GM18909 (cell line): ENCODE data around the gene OR9Q1.
"Not testable (repeated sequence)": the region's sequence is repeated elsewhere in the genome, so short reads cannot be mapped to it uniquely, and the experiment has no call there.

ENCODE experiments used
- ATAC-seq: cut with Tn5 transposase; IDR thresholded peaks from one replicate; pipeline ENCODE4 v1.9.1; 2021; ENCODE audit warnings: mild to moderate bottlenecking; ENCODE audit not compliant: unreplicated experiment, poor library complexity

Gene OR9Q1

DNA sequence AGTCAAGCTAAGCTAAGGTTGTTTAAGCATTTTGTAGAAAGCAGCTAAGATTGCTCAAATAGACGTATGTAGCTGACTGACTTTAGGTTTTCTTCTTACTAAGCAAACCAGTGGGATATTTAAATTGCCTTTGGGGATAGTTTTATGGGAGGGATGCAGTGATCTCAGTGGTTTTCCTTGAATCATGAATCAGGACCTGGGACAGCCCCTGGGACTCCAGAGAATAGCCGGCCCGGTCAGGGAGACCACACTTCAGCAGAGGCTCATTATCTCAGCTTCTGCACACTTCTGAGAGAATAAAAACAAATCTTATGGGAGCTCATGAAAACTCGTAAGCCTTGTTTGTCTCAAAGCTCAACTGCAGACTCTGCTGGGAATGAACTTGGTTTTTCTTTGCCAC, 101.8 kb downstream of the OR9Q1 start, which contains the start of gene OR9I1:
TSS of gene OR9I1 (minus strand) at position 62 of the 400 bp plus-strand sequence. CDS start 6,086 bp downstream, outside the sequence.
- ATAC-seq = no peak

DNA sequence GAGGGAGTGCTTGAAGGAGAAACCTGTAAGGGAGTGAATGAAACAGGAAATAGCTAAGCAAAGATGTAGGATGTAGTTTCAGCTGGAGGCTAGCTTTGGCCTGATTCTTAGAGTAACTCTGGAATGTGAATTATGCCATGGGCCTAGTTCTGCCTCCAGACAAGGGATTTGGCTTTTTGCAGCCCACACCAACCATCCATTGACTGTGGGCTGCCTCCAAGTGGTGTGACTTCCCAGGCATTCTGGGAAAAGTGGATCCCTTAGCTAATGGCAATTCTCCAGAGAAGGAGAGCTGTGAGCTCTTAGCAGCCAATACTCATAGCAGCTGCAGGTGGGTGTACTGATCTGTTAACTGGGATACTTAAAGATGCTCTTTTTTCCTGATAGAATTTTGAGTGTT, 103.7 kb downstream of the OR9Q1 start:
- ATAC-seq = no peak

DNA sequence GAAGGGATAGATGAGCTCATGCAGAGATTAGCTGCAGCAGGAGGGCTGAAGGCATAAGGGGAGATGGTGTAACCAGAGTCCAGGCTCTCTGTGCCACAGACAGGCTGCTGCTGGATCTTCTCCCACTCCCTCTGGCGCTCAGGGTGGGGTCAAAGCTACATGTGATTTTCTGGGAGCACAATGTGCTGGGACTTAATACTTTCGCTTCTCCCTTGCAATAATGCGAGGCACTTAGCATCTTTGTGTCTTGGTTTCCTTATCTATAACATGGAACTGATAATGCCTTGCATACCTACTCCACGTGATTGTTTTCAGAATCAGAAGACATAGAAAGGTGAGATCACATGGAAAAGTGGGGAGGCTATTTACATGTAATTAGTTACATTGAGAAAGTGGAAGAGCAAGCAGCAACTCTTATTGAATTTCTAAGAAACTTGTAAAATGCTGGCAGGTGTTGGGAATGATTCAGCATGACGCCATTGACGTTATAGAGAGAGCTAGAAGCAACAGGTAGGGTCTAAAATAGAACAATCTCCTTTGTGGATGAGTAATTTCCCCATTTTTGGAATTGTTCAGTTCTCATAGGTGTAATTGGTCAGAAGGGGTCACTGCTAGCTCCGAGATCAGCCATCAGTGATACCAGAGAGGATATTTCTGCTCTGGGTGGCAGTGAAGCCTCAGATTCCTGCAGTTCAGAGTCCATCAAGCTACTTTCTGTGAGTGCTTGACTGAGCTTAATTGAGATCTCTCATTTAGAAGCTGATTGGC, 109.8 kb downstream of the OR9Q1 start:
- no peak for ATAC-seq

DNA sequence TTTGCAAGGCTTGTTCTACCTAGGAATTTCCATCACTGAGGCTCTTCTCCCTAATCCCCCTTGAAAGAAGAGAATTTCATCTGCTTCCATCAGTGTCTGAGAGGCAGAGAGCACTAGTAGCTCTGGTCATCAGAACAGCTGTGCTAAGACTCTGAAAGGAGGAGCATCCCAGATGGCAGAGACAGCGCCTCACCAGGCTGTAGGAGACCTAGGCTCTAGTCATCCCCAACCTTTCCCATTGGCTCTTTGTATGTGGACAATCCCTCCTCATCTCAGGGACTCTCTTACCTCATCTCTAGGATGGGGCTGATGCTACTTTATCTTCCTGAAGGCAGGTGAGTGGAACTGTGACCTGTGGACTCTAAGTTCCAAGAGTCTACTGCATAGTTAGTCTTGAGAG, 110.5 kb downstream of the OR9Q1 start:
- ATAC-seq = no peak

DNA sequence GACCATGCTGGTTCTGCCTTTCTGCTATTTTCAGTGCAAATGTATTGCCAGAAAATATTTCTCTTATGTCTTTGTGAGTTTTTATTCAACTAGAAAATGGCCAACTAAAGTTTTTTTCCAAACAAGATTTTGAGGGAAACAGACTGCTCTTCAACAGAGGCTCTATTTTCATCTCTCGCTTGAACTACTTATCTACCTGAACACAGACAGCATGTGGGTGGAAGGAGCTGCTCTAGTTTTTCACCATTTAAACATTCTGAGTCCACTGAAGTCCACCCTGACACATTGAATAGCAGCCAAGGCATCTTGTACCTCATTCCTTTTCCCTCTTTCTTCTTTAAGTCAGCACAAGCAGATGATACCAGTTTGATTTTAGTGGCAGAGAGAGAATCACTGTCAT, 111.5 kb downstream of the OR9Q1 start:
- ATAC-seq = no peak

DNA sequence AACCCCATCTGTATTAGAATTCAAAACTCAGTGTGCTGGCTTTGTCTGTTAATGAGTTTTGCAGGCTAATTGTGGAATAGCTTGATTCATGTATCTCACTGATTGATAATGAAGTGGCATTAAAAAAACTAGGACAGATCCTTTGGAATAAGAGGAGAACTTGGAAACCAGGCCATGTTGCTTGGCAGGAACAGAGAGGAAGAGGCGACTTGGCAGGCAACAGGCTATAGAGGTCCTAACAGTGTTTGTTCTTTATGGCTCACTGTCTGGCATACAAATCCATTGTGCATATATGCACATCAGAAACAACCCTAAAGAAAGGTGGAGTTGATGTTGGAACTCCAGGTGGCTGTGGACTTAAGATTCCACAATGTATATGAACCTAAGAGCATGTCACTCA, 119.1 kb downstream of the OR9Q1 start:
- ATAC-seq = no peak

DNA sequence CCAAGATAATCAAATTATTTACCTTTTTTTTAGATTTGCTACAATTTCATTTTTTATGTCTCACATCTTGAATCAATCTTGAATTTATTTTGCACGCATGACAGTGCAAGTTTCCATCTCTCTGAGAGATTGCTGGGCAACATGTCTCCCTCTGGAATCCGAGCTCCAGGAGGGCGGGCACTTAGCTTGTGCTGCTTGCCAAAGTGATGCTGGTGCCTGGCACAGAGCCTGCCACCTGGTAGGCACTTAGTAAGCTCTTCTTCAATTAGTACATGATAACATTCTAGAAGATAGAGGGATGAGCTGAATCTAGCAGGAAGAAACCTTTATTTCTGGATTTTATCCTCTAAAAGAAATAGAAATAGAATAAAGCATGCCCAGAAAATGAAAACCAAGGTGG, 129.1 kb downstream of the OR9Q1 start:
- ATAC-seq = no peak

DNA sequence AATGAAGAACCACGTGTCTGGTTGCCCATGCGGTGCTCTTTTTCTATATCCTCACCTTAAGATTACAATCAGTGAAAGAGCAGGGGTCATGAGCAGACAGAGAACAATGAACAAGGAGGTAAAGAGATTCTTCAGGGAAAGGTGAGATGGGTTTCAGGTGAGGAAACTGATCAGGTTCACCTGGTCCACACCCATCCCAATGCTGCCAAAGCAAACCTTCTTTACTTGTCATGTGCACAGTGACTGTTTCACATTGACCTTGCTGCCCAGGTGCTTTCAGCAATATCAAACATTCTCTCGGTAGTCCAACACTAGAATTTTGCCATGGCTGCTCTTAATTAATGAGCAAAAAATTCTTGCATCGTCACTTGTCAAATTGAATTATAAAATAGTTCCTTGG, 140.7 kb downstream of the OR9Q1 start:
- no peak for ATAC-seq

DNA sequence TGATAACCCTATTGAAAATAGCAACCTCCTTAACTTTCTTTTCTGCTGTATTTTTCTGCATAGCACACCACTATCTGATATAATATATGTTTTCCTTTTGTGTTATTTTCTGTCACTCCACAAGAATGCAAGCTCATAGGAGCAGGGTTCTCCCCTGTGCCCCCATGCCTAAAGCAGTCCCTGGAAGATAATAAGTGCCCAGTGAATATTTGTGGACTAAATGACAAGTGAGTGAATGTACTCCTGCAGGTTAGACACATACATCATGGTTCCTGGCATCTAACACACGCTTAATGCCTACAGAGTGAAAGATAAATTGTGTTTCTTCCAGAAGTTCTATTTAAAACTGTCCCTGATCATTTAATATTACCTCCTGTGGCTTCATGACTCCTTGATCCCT, 141.3 kb downstream of the OR9Q1 start:
- ATAC-seq = no peak

DNA sequence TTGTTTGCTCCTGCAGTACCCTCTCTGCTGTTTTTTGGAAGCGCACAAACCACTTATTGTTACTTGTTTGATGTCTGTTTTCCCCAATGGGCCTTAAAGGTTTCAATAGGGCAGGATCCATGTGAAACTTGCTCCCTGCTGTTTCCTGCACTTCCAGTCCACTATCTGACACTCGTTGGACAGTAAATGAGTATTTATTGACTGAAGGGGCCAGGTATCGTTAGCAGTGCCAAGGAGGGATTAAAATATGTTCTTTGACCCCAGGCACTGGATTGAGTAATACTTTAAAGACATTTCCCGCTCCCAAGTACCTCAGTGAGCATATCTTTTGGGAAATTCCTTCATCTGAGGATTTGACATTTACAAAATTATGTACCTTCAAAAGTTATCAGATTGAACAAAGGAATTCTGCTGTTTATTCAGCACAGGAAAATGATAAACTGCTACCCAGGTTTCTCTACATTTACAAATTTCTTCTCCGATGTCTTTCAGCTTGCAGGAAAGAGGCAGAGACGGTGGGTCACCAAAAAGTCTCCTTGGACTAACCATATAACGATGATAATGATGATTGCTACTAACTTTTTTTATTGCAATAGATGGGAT, 141.9 kb downstream of the OR9Q1 start:
- ATAC-seq = no peak

DNA sequence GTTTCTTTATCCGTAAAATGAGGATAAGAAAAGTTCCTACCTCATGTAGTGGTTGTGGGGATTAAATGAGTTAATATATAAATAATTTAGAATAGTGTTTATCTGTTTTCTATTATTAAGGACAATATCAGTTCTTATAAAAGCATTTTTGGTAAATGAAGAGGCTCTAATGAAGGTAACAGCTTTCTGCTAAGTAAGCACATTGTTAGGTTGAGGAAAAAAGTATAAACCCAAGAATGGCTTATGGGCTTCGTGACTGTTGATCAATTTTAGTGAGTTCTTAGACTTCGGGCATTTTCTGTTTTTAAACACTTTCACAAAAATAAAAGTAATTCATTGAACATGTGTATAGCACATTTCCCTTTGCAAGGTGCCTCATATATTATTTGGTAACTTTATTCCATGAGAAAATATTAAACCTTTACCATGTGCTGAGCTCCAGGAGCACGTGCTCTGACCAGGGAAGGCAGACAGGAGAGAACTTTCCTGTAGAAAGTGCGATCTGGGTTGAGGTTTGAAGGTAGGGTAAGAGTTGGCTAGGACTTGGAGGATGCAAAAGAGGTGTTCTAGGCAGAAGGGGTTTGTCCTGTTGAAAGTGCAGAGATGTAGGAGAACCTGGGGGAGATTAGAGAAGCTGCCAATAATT, 153.9 kb downstream of the OR9Q1 start:
- no peak for ATAC-seq

DNA sequence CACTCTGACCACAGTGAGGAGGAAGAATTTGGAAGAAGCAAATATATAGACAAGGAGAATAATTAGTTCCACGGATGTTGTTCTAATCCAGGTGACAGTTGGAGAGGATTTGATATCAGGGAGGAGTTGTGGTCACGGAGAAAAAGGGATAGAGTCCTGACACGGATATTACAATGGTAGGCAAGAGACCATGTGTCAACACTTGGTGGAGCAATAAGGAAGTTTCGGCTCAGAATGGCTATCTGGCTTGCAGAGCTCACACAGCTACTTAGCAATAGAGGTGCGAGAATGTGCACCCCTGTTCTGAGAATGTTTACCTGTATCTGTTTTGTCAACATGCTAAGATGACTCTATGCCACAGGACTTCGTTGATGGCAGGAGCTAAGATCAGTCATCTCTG, 154.8 kb downstream of the OR9Q1 start:
- ATAC-seq = no peak

DNA sequence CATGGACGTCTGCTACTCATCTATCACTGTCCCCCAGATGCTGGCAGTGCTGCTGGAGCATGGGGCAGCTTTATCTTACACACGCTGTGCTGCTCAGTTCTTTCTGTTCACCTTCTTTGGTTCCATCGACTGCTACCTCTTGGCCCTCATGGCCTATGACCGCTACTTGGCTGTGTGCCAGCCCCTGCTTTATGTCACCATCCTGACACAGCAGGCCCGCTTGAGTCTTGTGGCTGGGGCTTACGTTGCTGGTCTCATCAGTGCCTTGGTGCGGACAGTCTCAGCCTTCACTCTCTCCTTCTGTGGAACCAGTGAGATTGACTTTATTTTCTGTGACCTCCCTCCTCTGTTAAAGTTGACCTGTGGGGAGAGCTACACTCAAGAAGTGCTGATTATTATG, 156.0 kb downstream of the OR9Q1 start:
- ATAC-seq = no peak

DNA sequence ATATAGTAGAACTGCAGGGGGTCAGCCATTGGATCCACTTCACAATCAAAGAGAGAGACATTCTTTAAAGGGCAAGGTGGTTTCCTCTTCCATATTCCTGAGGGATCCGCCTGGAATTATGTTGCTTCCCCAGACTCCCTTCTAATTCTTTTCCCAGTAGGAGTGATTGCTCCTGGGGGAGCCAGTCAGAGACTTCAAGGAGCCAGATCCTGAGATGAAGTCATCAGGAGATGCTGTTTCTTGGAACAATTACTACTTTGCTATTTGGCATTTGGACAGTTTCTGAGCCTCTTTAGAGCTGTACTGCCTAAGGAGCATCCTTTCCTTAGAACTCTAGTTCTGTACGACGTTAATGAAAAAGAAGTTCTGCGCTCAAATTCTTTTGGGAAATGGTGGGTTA, 163.3 kb downstream of the OR9Q1 start:
- ATAC-seq = no peak

DNA sequence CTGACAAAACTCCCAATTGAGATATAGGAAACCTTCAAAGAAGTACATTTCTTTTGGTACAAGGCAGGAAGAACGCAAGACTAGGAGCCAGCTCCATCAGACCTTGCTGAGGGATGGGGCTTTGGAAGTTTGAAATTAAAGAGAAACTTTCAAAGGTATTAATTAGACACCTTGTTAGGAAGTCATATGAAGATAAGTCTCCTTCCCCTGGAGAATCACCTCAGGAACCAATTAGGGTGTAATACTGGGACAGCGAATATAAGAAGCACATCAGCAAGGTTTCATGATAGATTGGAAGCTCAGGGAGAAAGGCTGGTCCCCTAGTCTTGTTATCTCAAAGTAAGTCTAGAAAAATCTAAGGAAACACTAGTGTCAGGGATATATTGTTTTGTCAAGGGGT, 165.1 kb downstream of the OR9Q1 start, which contains the start of gene OR9Q2:
TSS of gene OR9Q2 (plus strand) at position 301 of the 400 bp plus-strand sequence. CDS start 1,421 bp downstream, outside the sequence.
- ATAC-seq = no peak

DNA sequence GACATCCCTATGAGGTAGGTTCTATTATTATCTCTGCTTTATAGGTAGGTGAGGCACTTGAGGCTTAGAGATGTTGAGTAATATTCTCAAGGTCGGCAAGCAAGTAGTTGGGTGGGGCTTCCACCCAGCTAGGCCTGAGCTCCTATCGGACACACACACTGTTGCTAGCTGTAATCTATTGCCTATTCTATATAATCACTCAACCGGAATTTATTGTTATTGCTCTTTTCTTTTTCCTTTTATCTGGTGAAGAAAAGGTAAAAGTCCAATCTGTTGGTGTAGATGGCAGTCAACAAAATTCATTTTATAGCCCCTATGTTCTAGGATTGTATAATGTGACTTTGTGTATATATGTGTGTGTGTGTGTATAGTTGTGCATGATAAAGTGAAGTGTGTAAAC, 168.5 kb downstream of the OR9Q1 start:
- ATAC-seq = no peak

DNA sequence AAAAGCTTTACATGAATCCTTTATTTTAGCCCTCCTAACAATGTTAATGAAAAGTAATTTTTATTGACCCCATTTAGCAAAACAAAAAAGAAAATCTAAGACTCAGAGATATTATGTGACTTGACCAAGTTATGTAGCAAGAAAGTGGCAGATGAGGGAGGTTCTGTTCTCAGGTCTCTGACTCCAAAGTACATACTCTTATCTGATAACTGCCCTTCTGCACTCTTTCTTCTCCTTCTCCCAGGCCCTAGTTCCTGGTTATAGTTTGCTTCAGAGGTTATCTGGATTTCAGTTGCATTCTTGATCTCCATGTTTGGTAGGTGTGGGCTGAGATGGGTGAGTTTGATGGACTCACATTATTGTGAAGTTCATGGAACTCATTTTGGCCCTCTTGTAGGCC, 169.7 kb downstream of the OR9Q1 start:
- ATAC-seq = no peak

DNA sequence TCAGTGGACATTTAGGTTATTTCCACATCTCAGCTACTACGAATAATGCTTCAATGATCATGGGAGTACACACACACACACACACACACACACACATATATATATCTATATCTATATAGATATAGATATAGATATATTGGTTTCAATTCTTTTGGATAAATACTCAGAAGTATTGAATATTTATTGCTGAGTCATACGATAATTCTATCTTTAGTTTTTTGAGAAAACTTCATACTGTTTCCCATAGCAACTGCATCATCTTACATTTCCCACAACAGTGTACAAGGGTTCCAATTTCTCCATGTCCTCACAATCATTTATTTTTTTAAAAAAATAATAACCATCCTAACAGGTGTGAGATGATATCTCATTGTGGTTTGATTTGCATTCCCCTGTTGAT, 172.3 kb downstream of the OR9Q1 start:
- ATAC-seq = no peak

DNA sequence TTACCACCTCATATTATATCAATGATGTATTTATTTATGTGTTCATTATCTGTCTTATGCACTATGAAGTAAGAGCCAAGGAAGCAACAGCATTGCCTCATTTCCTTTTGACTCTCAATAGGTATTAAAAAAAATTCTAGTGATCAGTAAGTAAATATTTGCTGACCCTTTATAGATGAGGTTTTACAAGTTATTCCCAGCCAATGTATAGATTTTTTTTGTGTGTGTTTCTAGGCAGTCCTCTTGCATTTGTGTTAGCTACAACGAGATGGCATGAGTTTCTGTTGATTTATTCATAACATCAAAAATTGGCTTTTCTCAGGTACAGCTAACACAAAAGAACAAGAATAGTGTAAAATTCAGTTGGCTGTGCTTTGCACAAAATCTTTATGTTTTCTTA, 175.6 kb downstream of the OR9Q1 start:
- ATAC-seq = no peak

DNA sequence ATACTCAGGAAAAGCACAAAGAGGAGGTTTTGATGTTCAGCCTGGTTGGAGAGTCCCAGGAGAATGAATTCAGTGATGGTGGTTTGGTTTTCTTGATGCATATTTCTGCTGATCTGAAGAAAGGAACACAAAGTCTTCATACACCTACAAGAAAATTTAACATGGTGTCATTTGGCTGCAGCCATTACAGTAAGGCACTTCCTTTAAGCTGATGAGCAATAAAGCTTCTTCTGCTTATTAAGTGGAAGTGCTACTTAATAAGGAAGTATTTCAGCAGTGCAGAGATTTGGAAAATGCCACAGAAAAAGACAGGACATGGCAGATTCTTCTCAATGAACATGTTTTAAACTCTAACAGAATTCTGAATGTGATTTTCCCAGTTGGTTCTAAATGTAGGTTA, 180.4 kb downstream of the OR9Q1 start, which contains the start of gene OR1S2:
TSS of gene OR1S2 (minus strand) at position 101 of the 400 bp plus-strand sequence. CDS start at position 101, 0 bp downstream.
- no peak for ATAC-seq

DNA sequence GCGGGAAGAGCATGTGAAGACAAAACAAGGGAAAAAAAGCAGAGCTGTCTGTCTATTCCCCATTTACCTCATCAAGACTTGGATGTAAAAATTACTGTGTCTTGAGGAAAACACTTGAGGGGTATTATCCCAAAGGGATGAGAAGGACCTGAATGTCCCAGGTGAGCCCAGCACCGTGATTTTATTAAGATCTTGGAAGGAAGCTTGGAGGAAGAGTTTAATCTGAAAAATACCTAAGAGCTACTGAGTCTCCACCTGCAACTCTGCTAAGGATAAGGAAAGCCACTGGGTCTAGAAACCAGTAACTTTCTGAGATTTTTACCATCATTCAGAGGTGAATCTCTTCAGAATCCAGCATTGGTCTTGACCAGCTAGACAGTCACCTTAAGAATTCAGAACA, 188.7 kb downstream of the OR9Q1 start, which contains the start of gene OR1S1:
TSS of gene OR1S1 (plus strand) at position 301 of the 400 bp plus-strand sequence.
- ATAC-seq = not testable (repeated sequence)
